DND-41 (cell line): ENCODE measurements around the gene TRPM3.

Experiments
- EZH2 ChIP-seq: IDR thresholded peaks from 3 replicates; pipeline ENCODE4 v1.6.1; 2012; ENCODE audit warnings: borderline replicate concordance, low read depth, mild to moderate bottlenecking, moderate library complexity, low read length, inconsistent platforms; ENCODE audit not compliant: severe bottlenecking
- TF ChIP-seq, protein P1 (sequence below): IDR thresholded peaks from 2 replicates; pipeline ENCODE4 v1.5.1; 2012; ENCODE audit warnings: borderline replicate concordance, low read length, moderate library complexity, mild to moderate bottlenecking; ENCODE audit not compliant: poor library complexity, severe bottlenecking; ENCODE audit errors: extremely low read depth

DNA sequence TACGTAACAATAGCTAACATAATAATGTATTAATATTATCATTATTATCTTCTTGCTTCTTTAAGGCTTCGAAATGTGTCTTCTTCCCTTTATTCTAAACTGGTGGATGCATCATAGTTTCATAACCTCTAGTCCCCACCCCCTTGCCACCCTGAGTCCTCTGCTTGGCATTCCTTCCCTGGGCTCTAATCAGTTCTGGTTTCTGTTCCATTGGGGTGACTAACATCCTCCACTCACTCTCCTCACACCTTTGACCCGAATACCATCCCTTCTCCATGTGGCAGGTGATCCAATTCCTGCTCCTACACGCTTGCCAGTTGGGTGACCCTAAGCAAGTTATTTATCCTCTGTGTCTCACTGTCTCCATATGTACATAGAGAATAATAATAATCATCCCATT is 286.1 kb downstream of the TRPM3 start:
- TF ChIP-seq EZH2, result no peak
- TF ChIP-seq, protein P1, sequence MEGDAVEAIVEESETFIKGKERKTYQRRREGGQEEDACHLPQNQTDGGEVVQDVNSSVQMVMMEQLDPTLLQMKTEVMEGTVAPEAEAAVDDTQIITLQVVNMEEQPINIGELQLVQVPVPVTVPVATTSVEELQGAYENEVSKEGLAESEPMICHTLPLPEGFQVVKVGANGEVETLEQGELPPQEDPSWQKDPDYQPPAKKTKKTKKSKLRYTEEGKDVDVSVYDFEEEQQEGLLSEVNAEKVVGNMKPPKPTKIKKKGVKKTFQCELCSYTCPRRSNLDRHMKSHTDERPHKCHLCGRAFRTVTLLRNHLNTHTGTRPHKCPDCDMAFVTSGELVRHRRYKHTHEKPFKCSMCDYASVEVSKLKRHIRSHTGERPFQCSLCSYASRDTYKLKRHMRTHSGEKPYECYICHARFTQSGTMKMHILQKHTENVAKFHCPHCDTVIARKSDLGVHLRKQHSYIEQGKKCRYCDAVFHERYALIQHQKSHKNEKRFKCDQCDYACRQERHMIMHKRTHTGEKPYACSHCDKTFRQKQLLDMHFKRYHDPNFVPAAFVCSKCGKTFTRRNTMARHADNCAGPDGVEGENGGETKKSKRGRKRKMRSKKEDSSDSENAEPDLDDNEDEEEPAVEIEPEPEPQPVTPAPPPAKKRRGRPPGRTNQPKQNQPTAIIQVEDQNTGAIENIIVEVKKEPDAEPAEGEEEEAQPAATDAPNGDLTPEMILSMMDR, result no peak
